Measurements from ENCODE around the gene DPH3. TPM values are rescaled to one million over a fixed set of nuclear protein-coding genes. Genes with fewer than 3 reads are reported as not detected.

Gene DPH3
- total and polyA plus RNA-seq, 2 of the 8 experiments (the other 6 are each of a cell fraction or from before 2014, with no cell fraction given): 9.8 to 40.1 TPM

DNA sequence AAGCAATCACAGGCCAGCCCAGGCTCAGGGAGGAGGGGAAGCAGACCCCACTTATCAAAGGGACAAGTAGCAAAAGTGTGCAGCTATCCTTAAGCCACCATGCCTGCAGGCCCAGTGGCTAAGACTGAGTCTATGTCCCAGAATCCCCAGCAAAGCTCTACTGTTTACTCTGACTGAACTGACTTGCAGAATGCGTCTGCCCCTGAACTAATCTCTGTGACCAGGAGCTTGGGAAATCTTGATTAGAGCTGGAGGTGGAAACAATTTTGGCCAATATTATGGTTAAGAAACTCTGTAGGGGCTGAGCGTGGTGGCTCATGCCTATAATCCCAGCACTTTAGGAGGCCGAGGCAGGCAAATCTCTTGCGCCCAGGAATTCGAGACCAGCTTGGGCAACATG, 22.6 kb downstream of the DPH3 start (continued):
- TF ChIP-seq NRF1 (IDR thresholded peaks at IDR 0.05; ENCODE audit: low read depth, low read length) (no peak), YY1 (IDR thresholded peaks at IDR 0.05; ENCODE audit: low read depth, low read length) (no peak)
